Measurements from ENCODE around the gene KANSL1. TPM values are rescaled to one million over a fixed set of nuclear protein-coding genes. Genes with fewer than 3 reads are reported as not detected.
A peak's percentile ranks its signal among the peaks of the same experiment; 100 is the strongest.
"Not testable (repeated sequence)": the region's sequence is repeated elsewhere in the genome, so short reads cannot be mapped to it uniquely, and the experiment has no call there.

Gene KANSL1
- total RNA-seq, 2 experiments from 2014 or later = 46.8 to 64.5 TPM

- POLR2A ChIA-PET = no interaction called here
- peak overlapping the region; percentile 96 for H3K27ac Mint-ChIP-seq
- no peak for ATAC-seq
- intact Hi-C loops (cut with DNase I, micrococcal nuclease) = loop anchor here (2.0 to 10.0 kb wide), 10 partner anchors 35 to 1455 kb away; partner anchors contain the start of genes HEXIM2 (in 1 of the 2), KPNB1 (in 1 of the 2) and MAP3K14 (in 1 of the 2)
- CTCF ChIA-PET = interaction anchor here (0.6 to 1.3 kb wide), 4 partner anchors 15 to 28 kb away, joined by 3 to 4 read pairs (median 4); no protein-coding TSS in a partner anchor
- no peak for DNase-seq
- H3K4me3 Mint-ChIP-seq = peak overlapping the region; percentile 89
- H3K9me3 Mint-ChIP-seq (ENCODE audit: low read depth) = no peaks in the 10 kb centered on the region
- no peaks in the 10 kb centered on the region for H3K27me3 Mint-ChIP-seq
- peaks cover 62% of the 10 kb centered on the region for H3K4me1 Mint-ChIP-seq
- H3K36me3 Mint-ChIP-seq (ENCODE audit: low read depth) = peaks cover 3% of the 10 kb centered on the region
Observed at GRCh38 chr17:46192189-46192438, 1.1 kb downstream of the KANSL1 start.

- H3K27me3 Mint-ChIP-seq = no peaks in the 10 kb centered on the region
- H3K27ac Mint-ChIP-seq = peak overlapping the region; percentile 96
- H3K9me3 Mint-ChIP-seq (ENCODE audit: low read depth) = no peaks in the 10 kb centered on the region
- POLR2A ChIA-PET = no interaction called here
- peaks cover 63% of the 10 kb centered on the region for H3K4me1 Mint-ChIP-seq
- H3K36me3 Mint-ChIP-seq (ENCODE audit: low read depth) = peaks cover 3% of the 10 kb centered on the region
- intact Hi-C loops (cut with DNase I, micrococcal nuclease) = loop anchor here (2.0 to 10.0 kb wide), 10 partner anchors 35 to 1456 kb away; partner anchors contain the start of genes HEXIM2 (in 1 of the 2), KPNB1 (in 1 of the 2) and MAP3K14 (in 1 of the 2)
- peak; percentile 44 for DNase-seq
- H3K4me3 Mint-ChIP-seq = peak overlapping the region; percentile 89
- no peak for ATAC-seq
- CTCF ChIA-PET = interaction anchor here (0.7 to 1.3 kb wide), 3 partner anchors 14 to 21 kb away, joined by 3 to 4 read pairs (median 4); no protein-coding TSS in a partner anchor
Observed at GRCh38 chr17:46191322-46192188, 1.7 kb downstream of the KANSL1 start.

- no peak for ATAC-seq
- CTCF ChIA-PET = no interaction called here
- Mint-ChIP-seq H3K4me1 (peaks cover 62% of the 10 kb centered on the region), H3K9me3 (ENCODE audit: low read depth) (no peaks in the 10 kb centered on the region), H3K36me3 (ENCODE audit: low read depth) (peaks cover 3% of the 10 kb centered on the region), H3K4me3 (peak overlapping the region; percentile 89), H3K27me3 (no peaks in the 10 kb centered on the region), H3K27ac (peak overlapping the region; percentile 70)
- DNase-seq = no peak
- intact Hi-C loops (cut with DNase I, micrococcal nuclease) = loop anchor here (5.0 to 10.0 kb wide), 6 partner anchors 53 to 1457 kb away; partner anchors contain the start of genes HEXIM2 (in 1 of the 2), KPNB1 (in 1 of the 2) and MAP3K14 (in 1 of the 2)
- POLR2A ChIA-PET = no interaction called here
Observed at GRCh38 chr17:46190763-46191162, 2.5 kb downstream of the KANSL1 start.

GRCh38 chr17:46186827-46187235, 6.4 kb downstream of the KANSL1 start:
- POLR2A ChIA-PET = interaction anchor here (0.8 to 1.1 kb wide), 3 partner anchors 135 to 1038 kb away, joined by 3 to 5 read pairs (median 4); no protein-coding TSS in a partner anchor
- peak; percentile 36 for DNase-seq
- H3K4me3 Mint-ChIP-seq; H3K27me3 Mint-ChIP-seq; H3K9me3 Mint-ChIP-seq (ENCODE audit: low read depth); H3K36me3 Mint-ChIP-seq (ENCODE audit: low read depth): not testable (repeated sequence)
- peak; percentile 77 for ATAC-seq
- peaks cover 85% of the 10 kb centered on the region for H3K4me1 Mint-ChIP-seq
- CTCF ChIA-PET = interaction anchor here (0.5 to 2.8 kb wide), 20 partner anchors 11 to 1190 kb away, joined by 3 to 23 read pairs (median 6); no protein-coding TSS in a partner anchor
- intact Hi-C loops (cut with DNase I, micrococcal nuclease) = loop anchor here in 1 of 2 experiments (1.0 kb wide), 1 partner anchor 143 kb away; no protein-coding TSS in a partner anchor
- H3K27ac Mint-ChIP-seq = peak overlapping the region; percentile 55

GRCh38 chr17:46184696-46185095, 8.5 kb downstream of the KANSL1 start:
- no peaks in the 10 kb centered on the region for H3K9me3 Mint-ChIP-seq (ENCODE audit: low read depth)
- H3K27ac Mint-ChIP-seq = no peak overlapping the region
- no peak overlapping the region for H3K4me3 Mint-ChIP-seq
- ATAC-seq = no peak
- CTCF ChIA-PET = interaction anchor here (1.0 kb wide), 1 partner anchor 28 kb away, joined by 4 read pairs; no protein-coding TSS in a partner anchor
- H3K36me3 Mint-ChIP-seq (ENCODE audit: low read depth) = peaks cover 4% of the 10 kb centered on the region
- H3K4me1 Mint-ChIP-seq = peaks cover 90% of the 10 kb centered on the region
- H3K27me3 Mint-ChIP-seq = no peaks in the 10 kb centered on the region
- intact Hi-C loops (cut with DNase I, micrococcal nuclease) = no loop called here
- POLR2A ChIA-PET = interaction anchor here (0.6 to 1.9 kb wide), 2 partner anchors 21 to 127 kb away, joined by 3 to 6 read pairs; no protein-coding TSS in a partner anchor
- DNase-seq = no peak

GRCh38 chr17:46183383-46183782, 9.8 kb downstream of the KANSL1 start:
- H3K4me3 Mint-ChIP-seq; ATAC-seq; H3K9me3 Mint-ChIP-seq (ENCODE audit: low read depth); DNase-seq; intact Hi-C loops (cut with DNase I, micrococcal nuclease); H3K27me3 Mint-ChIP-seq; H3K27ac Mint-ChIP-seq: not testable (repeated sequence)
- peaks cover 92% of the 10 kb centered on the region for H3K4me1 Mint-ChIP-seq
- ChIA-PET POLR2A (interaction anchor here (1.9 kb wide), 1 partner anchor 126 kb away, joined by 6 read pairs; no protein-coding TSS in a partner anchor), CTCF (interaction anchor here (1.2 to 1.3 kb wide), 2 partner anchors 10 to 179 kb away, joined by 3 to 4 read pairs; partner anchors contain the start of gene KANSL1)
- peaks cover 14% of the 10 kb centered on the region for H3K36me3 Mint-ChIP-seq (ENCODE audit: low read depth)

GRCh38 chr17:46182961-46183360, 10.3 kb downstream of the KANSL1 start:
- Mint-ChIP-seq H3K4me1 (peaks cover 92% of the 10 kb centered on the region), H3K9me3 (ENCODE audit: low read depth) (no peaks in the 10 kb centered on the region), H3K36me3 (ENCODE audit: low read depth) (peaks cover 18% of the 10 kb centered on the region), H3K27me3 (no peaks in the 10 kb centered on the region), H3K4me3 (no peak overlapping the region), H3K27ac (peak overlapping the region; percentile 70)
- intact Hi-C loops (cut with DNase I, micrococcal nuclease) = no loop called here
- POLR2A ChIA-PET = interaction anchor here (1.9 kb wide), 1 partner anchor 125 kb away, joined by 6 read pairs; no protein-coding TSS in a partner anchor
- CTCF ChIA-PET = interaction anchor here (1.2 kb wide), 1 partner anchor 10 kb away, joined by 4 read pairs; the partner anchor contains the start of gene KANSL1
- ATAC-seq (peak; percentile 52), DNase-seq (peak; percentile 35)

- H3K27ac Mint-ChIP-seq = peak overlapping the region; percentile 0
- peaks cover 19% of the 10 kb centered on the region for H3K36me3 Mint-ChIP-seq (ENCODE audit: low read depth)
- no peaks in the 10 kb centered on the region for H3K27me3 Mint-ChIP-seq
- peaks cover 90% of the 10 kb centered on the region for H3K4me1 Mint-ChIP-seq
- H3K4me3 Mint-ChIP-seq = no peak overlapping the region
- DNase-seq (no peak), ATAC-seq (no peak)
- intact Hi-C loops (cut with DNase I, micrococcal nuclease) = no loop called here
- CTCF ChIA-PET = interaction anchor here (1.9 to 2.1 kb wide), 2 partner anchors 10 to 11 kb away, joined by 8 to 11 read pairs; partner anchors contain the start of gene KANSL1
- H3K9me3 Mint-ChIP-seq (ENCODE audit: low read depth) = no peaks in the 10 kb centered on the region
- POLR2A ChIA-PET = no interaction called here
Observed at GRCh38 chr17:46181940-46182339, 11.3 kb downstream of the KANSL1 start.

GRCh38 chr17:46181316-46181715, 11.9 kb downstream of the KANSL1 start:
- Mint-ChIP-seq H3K4me1 (peaks cover 90% of the 10 kb centered on the region), H3K36me3 (ENCODE audit: low read depth) (peaks cover 19% of the 10 kb centered on the region)
- H3K27ac Mint-ChIP-seq; H3K9me3 Mint-ChIP-seq (ENCODE audit: low read depth); H3K27me3 Mint-ChIP-seq; DNase-seq; POLR2A ChIA-PET; intact Hi-C loops (cut with DNase I, micrococcal nuclease); ATAC-seq; H3K4me3 Mint-ChIP-seq: not testable (repeated sequence)
- CTCF ChIA-PET = interaction anchor here (0.6 to 2.3 kb wide), 5 partner anchors 9 to 24 kb away, joined by 3 to 11 read pairs (median 8); partner anchors contain the start of gene KANSL1

- no peak for ATAC-seq
- intact Hi-C loops (cut with DNase I, micrococcal nuclease) = no loop called here
- DNase-seq = no peak
- no peaks in the 10 kb centered on the region for H3K9me3 Mint-ChIP-seq (ENCODE audit: low read depth)
- no peaks in the 10 kb centered on the region for H3K27me3 Mint-ChIP-seq
- no peak overlapping the region for H3K27ac Mint-ChIP-seq
- peaks cover 91% of the 10 kb centered on the region for H3K4me1 Mint-ChIP-seq
- POLR2A ChIA-PET = no interaction called here
- CTCF ChIA-PET = interaction anchor here (0.6 to 2.3 kb wide), 6 partner anchors 9 to 129 kb away, joined by 3 to 11 read pairs (median 7); partner anchors contain the start of gene KANSL1
- H3K4me3 Mint-ChIP-seq = no peak overlapping the region
- H3K36me3 Mint-ChIP-seq (ENCODE audit: low read depth) = peaks cover 19% of the 10 kb centered on the region
Observed at GRCh38 chr17:46180892-46181274, 12.3 kb downstream of the KANSL1 start.

- CTCF ChIA-PET = interaction anchor here (0.7 to 2.3 kb wide), 5 partner anchors 8 to 128 kb away, joined by 3 to 11 read pairs (median 8); partner anchors contain the start of gene KANSL1
- ATAC-seq; POLR2A ChIA-PET; H3K9me3 Mint-ChIP-seq (ENCODE audit: low read depth); H3K27ac Mint-ChIP-seq; H3K27me3 Mint-ChIP-seq; DNase-seq; intact Hi-C loops (cut with DNase I, micrococcal nuclease); H3K4me3 Mint-ChIP-seq: not testable (repeated sequence)
- Mint-ChIP-seq H3K4me1 (peaks cover 90% of the 10 kb centered on the region), H3K36me3 (ENCODE audit: low read depth) (peaks cover 19% of the 10 kb centered on the region)
Observed at GRCh38 chr17:46180185-46180891, 12.9 kb downstream of the KANSL1 start.

Measured in activated CD4-positive, alpha-beta T cell treated with anti-CD3 and anti-CD28 coated beads for 36 hours (primary cell).